ENCODE measurements around the gene HPCA.

Gene HPCA

DNA sequence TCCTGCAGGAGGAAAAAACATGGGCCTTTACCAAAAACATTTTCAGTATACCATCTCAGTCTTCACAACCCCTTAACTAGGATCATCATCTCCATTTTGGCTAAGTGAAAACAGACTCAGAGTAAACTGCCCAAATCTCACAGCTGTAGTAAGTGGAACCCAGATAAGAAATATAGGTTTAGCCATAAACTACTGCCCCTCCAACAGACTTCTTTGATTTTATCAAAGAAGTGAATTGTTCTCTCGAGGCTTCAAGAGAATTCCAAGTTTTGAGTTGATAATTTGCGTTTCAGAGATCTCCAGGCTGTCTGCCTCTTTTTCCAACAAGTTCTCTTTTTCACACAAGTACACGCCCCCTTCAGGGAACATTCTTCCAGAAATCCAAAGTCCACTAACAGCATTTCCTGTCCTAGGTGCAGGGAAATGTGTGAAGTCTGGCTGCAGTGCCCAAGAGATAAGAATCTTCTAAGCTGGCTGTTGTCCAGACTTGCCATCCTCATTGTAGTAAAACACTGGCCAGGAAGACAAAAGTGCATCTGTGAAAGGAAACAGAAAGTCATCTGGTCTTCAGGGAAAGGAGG lies 47.5 kb downstream of the HPCA start:
- Histone ChIP-seq H3K27me3 (ENCODE audit: control insufficient read depth in 1 of 2, insufficient read depth in 2 of 2, low read length in 2 of 2) (no peaks in the 10 kb centered on the region), H3K9ac (ENCODE audit: low read depth in 1 of 2, low read length in 2 of 2) (peak overlapping the region; percentile 44 to 54), H3K9me3 (ENCODE audit: control insufficient read depth in 1 of 2, low read length in 2 of 2) (no peaks in the 10 kb centered on the region), H3K36me3 (ENCODE audit: control insufficient read depth in 1 of 2, insufficient read depth in 2 of 2, low read length in 2 of 2) (peaks cover 19 to 25% of the 10 kb centered on the region in 2 donors), H3K4me1 (ENCODE audit: control insufficient read depth in 1 of 2, insufficient read depth in 2 of 2, low read length in 2 of 2) (peaks cover 26 to 31% of the 10 kb centered on the region in 2 donors), H3K4me3 (ENCODE audit: low read depth in 1 of 2, low read length in 2 of 2) (no peak overlapping the region), H3K27ac (ENCODE audit: low read depth, low read length) (peak overlapping the region; percentile 68)

DNA sequence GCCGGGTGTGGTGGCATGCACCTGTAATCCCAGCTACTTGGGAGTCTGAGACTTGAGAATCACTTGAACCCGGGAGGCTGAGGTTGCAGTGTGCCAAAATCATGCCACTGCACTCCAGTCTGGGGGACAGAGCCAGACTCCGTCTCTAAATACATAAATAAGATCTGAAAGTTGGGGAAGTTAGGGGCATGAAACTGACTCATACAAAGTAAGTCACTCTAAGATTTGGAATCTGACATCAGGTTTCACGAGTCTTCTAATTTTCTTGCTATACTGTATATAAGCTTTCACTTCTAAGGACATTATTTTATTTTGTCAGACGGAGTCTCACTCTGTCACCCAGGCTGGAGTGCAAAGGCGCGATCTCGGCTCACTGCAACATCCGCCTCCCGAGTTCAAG lies 48.2 kb downstream of the HPCA start:
- Histone ChIP-seq H3K27me3 (ENCODE audit: control insufficient read depth in 1 of 2, insufficient read depth in 2 of 2, low read length in 2 of 2) (no peaks in the 10 kb centered on the region), H3K4me3 (ENCODE audit: low read depth in 1 of 2, low read length in 2 of 2) (no peak overlapping the region), H3K36me3 (ENCODE audit: control insufficient read depth in 1 of 2, insufficient read depth in 2 of 2, low read length in 2 of 2) (peaks cover 23 to 25% of the 10 kb centered on the region in 2 donors), H3K9me3 (ENCODE audit: control insufficient read depth in 1 of 2, low read length in 2 of 2) (no peaks in the 10 kb centered on the region), H3K27ac (ENCODE audit: low read depth, low read length) (no peak overlapping the region), H3K9ac (ENCODE audit: low read depth in 1 of 2, low read length in 2 of 2) (peak overlapping the region in 1 of 2 donors; percentile 15), H3K4me1 (ENCODE audit: control insufficient read depth in 1 of 2, insufficient read depth in 2 of 2, low read length in 2 of 2) (peaks cover 30 to 35% of the 10 kb centered on the region in 2 donors)

DNA sequence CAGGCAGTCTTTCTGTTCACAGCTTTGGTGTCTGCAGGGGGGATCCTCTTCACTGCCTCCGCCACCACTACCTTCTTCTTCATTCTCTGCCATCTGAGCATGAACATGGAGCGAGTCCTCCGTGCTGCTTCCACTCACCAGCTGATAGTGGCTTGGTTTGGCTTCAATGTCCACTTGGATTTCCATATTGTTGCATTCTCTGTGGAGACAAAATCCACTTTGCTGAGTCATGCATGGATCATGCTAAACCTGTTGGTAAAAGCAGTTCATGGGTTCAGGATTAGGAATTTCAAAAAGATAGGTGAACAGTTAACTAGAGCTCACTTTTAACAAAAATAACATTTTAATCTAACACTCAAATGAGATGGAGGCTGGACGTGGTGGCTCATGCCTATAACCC lies 50.8 kb downstream of the HPCA start:
- no peaks in the 10 kb centered on the region for H3K9me3 ChIP-seq (ENCODE audit: control insufficient read depth in 1 of 2, low read length in 2 of 2)
- H3K4me1 ChIP-seq (ENCODE audit: control insufficient read depth in 1 of 2, insufficient read depth in 2 of 2, low read length in 2 of 2), result peaks cover 45 to 54% of the 10 kb centered on the region in 2 donors
- no peak overlapping the region for H3K9ac ChIP-seq (ENCODE audit: low read depth in 1 of 2, low read length in 2 of 2)
- H3K27ac ChIP-seq (ENCODE audit: low read depth, low read length), result no peak overlapping the region
- H3K36me3 ChIP-seq (ENCODE audit: control insufficient read depth in 1 of 2, insufficient read depth in 2 of 2, low read length in 2 of 2), result peaks cover 31 to 38% of the 10 kb centered on the region in 2 donors
- no peaks in the 10 kb centered on the region for H3K27me3 ChIP-seq (ENCODE audit: control insufficient read depth in 1 of 2, insufficient read depth in 2 of 2, low read length in 2 of 2)
- no peak overlapping the region for H3K4me3 ChIP-seq (ENCODE audit: low read depth in 1 of 2, low read length in 2 of 2)

DNA sequence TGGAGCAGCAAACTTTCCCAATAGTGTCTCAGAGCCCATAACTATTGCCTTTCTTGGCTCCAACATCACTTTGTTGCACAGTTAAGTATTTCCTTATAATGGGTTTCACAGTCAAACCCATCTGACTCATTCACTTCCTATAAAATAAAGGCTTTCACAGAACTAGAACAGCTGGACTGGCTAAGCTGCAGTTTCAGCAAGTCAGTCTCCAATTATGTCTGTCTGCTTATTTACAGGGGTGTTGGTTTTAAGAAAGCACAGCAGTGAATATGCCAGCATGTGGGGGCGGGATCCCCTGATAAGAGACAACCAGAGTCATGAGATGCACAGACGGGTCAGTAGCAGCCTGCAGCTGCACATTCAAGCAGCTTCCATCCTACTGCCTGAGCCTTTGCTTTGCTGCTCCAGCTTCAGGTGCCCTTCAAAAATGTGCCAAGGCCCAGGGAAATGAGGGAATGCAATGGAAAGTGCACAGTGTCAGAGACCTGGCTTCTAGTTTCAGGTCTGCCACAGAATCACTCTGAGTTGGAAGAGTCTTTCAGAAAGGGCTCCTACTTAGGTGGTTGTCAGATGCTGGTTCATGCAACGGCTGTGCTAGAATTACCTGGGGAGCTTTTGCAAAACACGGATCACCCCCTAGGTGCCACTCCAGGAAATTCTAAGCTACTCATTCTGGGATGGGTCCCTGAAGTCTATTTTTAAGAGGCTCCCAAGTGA lies 53.5 kb downstream of the HPCA start:
- peak overlapping the region in 1 of 2 donors; percentile 30 for H3K9ac ChIP-seq (ENCODE audit: low read depth in 1 of 2, low read length in 2 of 2)
- no peaks in the 10 kb centered on the region for H3K27me3 ChIP-seq (ENCODE audit: control insufficient read depth in 1 of 2, insufficient read depth in 2 of 2, low read length in 2 of 2)
- peaks cover 34 to 39% of the 10 kb centered on the region in 2 donors for H3K4me1 ChIP-seq (ENCODE audit: control insufficient read depth in 1 of 2, insufficient read depth in 2 of 2, low read length in 2 of 2)
- H3K36me3 ChIP-seq (ENCODE audit: control insufficient read depth in 1 of 2, insufficient read depth in 2 of 2, low read length in 2 of 2), result peaks cover 36 to 59% of the 10 kb centered on the region in 2 donors
- no peak overlapping the region for H3K4me3 ChIP-seq (ENCODE audit: low read depth in 1 of 2, low read length in 2 of 2)
- no peak overlapping the region for H3K27ac ChIP-seq (ENCODE audit: low read depth, low read length)
- no peaks in the 10 kb centered on the region for H3K9me3 ChIP-seq (ENCODE audit: control insufficient read depth in 1 of 2, low read length in 2 of 2)

DNA sequence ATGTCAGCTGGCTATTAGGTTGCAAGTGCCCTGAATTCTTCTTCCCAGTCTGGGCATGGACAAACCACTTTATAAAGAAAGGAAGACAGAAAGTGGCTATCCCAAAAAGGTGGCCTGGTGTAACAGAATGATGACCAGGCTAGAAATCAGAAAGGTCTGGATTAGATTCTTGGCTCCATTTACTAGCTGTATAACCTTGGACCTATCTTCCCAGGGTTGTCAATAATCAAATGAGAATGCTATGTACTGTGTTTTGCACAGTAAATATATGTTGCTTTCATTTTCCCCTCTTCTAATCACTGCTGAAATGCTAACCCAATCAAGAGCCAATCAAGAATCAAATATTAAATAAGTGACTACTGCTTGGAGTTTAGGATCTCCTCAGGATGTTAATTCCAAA lies 57.9 kb downstream of the HPCA start:
- Histone ChIP-seq H3K9me3 (ENCODE audit: control insufficient read depth in 1 of 2, low read length in 2 of 2) (no peaks in the 10 kb centered on the region), H3K27me3 (ENCODE audit: control insufficient read depth in 1 of 2, insufficient read depth in 2 of 2, low read length in 2 of 2) (no peaks in the 10 kb centered on the region), H3K9ac (ENCODE audit: low read depth in 1 of 2, low read length in 2 of 2) (no peak overlapping the region), H3K4me1 (ENCODE audit: control insufficient read depth in 1 of 2, insufficient read depth in 2 of 2, low read length in 2 of 2) (peaks cover 33 to 40% of the 10 kb centered on the region in 2 donors), H3K27ac (ENCODE audit: low read depth, low read length) (no peak overlapping the region), H3K36me3 (ENCODE audit: control insufficient read depth in 1 of 2, insufficient read depth in 2 of 2, low read length in 2 of 2) (peaks cover 35 to 64% of the 10 kb centered on the region in 2 donors), H3K4me3 (ENCODE audit: low read depth in 1 of 2, low read length in 2 of 2) (no peak overlapping the region)

Data from duodenal mucosa (tissue), 2 donors.